B cell (primary cell): ENCODE data around the gene CSMD2.

Experiments used
- EZH2 ChIP-seq: IDR thresholded peaks from 2 replicates; pipeline ENCODE4 v1.6.1; 2012; ENCODE audit warnings: borderline replicate concordance, low read depth, mild to moderate bottlenecking, moderate library complexity, low read length; ENCODE audit not compliant: insufficient read depth, poor library complexity, severe bottlenecking
- TF ChIP-seq, protein P1 (sequence below): fragments of 200-600 bp; IDR thresholded peaks from one replicate; pipeline ENCODE4 v1.8.0; 2022; ENCODE audit warnings: antibody characterized with exemption, mild to moderate bottlenecking

GRCh38 chr1:34140011-34140676, 24.9 kb downstream of the CSMD2 start:
- TF ChIP-seq, protein P1, sequence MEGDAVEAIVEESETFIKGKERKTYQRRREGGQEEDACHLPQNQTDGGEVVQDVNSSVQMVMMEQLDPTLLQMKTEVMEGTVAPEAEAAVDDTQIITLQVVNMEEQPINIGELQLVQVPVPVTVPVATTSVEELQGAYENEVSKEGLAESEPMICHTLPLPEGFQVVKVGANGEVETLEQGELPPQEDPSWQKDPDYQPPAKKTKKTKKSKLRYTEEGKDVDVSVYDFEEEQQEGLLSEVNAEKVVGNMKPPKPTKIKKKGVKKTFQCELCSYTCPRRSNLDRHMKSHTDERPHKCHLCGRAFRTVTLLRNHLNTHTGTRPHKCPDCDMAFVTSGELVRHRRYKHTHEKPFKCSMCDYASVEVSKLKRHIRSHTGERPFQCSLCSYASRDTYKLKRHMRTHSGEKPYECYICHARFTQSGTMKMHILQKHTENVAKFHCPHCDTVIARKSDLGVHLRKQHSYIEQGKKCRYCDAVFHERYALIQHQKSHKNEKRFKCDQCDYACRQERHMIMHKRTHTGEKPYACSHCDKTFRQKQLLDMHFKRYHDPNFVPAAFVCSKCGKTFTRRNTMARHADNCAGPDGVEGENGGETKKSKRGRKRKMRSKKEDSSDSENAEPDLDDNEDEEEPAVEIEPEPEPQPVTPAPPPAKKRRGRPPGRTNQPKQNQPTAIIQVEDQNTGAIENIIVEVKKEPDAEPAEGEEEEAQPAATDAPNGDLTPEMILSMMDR: no peak
- TF ChIP-seq EZH2: no peak
